CD4-positive, alpha-beta T cell (primary cell): ENCODE data around the gene UNC13A. TPM values are rescaled to one million over a fixed set of nuclear protein-coding genes. Genes with fewer than 3 reads are reported as not detected.

Experiments used
- ATAC-seq: fragments of 200-7000 bp; cut with Tn5 transposase; one replicate; pipeline ENCODE4 v1.10.0; 2022; ENCODE audit warnings: mild to moderate bottlenecking; ENCODE audit not compliant: poor library complexity
- CTCF ChIA-PET: fragments of 350-600 bp; sonication (Branson Sonifier 250); formaldehyde crosslinking; loops from one replicate; lab custom pipeline; 2021; ENCODE audit warnings: antibody characterized with exemption, inconsistent platforms; lab: Charles Lee
- POLR2A ChIA-PET: fragments of 350-600 bp; sonication (Branson Sonifier 250); formaldehyde crosslinking; loops from one replicate; lab custom pipeline; 2021; ENCODE audit warnings: antibody characterized with exemption, inconsistent platforms; lab: Charles Lee
- DNase-seq, 14 experiments: peaks; one replicate each; pipeline ENCODE4 v3.0.0-alpha.2; 2013 to 2020; ENCODE audit warnings: mixed read lengths in 2 of 14
- H3K27ac ChIP-seq, 2 donors: one replicate each; pipeline versions ENCODE4 v1.5.1 to v1.7.0; 2013; ENCODE audit warnings: low read length in 2 of 2, low read depth in 1 of 2, mild to moderate bottlenecking in 1 of 2
- H3K27me3 ChIP-seq, 2 experiments: 1 replicate in 1 of 2; 2 replicates in 1 of 2; pipeline versions ENCODE4 v1.6.1 to v1.7.0; 2013; ENCODE audit warnings: low read length in 2 of 2, control low read depth in 1 of 2, mild to moderate bottlenecking in 1 of 2, moderate library complexity in 1 of 2; ENCODE audit not compliant: insufficient read depth in 2 of 2, control insufficient read depth in 1 of 2
- H3K36me3 ChIP-seq: one replicate; pipeline ENCODE4 v1.6.1; 2013; ENCODE audit warnings: low read length, control low read depth; ENCODE audit not compliant: insufficient read depth
- H3K4me1 ChIP-seq: one replicate; pipeline ENCODE4 v1.6.1; 2013; ENCODE audit warnings: low read length, control low read depth; ENCODE audit not compliant: insufficient read depth
- H3K4me3 ChIP-seq: one replicate; pipeline ENCODE4 v1.5.1; 2013; ENCODE audit warnings: mild to moderate bottlenecking, low read length, moderate library complexity
- H3K9me3 ChIP-seq, 2 experiments: 1 replicate in 1 of 2; 2 replicates in 1 of 2; pipeline versions ENCODE4 v1.6.1 to v1.7.0; 2013; ENCODE audit warnings: low read length in 2 of 2, mild to moderate bottlenecking in 2 of 2, control low read depth in 1 of 2, moderate library complexity in 1 of 2; ENCODE audit not compliant: control insufficient read depth in 1 of 2, insufficient read depth in 1 of 2
- H3K27ac Mint-ChIP-seq: one replicate; pipeline ENCODE4 v1.8.0; 2020; ENCODE audit warnings: mixed read lengths
- H3K27me3 Mint-ChIP-seq: one replicate; pipeline ENCODE4 v1.8.0; 2021; ENCODE audit warnings: mixed read lengths
- H3K36me3 Mint-ChIP-seq: one replicate; pipeline ENCODE4 v1.8.0; 2021; ENCODE audit warnings: low read depth, mixed read lengths
- H3K4me1 Mint-ChIP-seq: one replicate; pipeline ENCODE4 v1.8.0; 2021; ENCODE audit warnings: low read depth, mixed read lengths
- H3K4me3 Mint-ChIP-seq: one replicate; pipeline ENCODE4 v1.8.0; 2020; ENCODE audit warnings: mild to moderate bottlenecking, mixed read lengths
- H3K9me3 Mint-ChIP-seq: one replicate; pipeline ENCODE4 v1.8.0; 2020; ENCODE audit warnings: mixed read lengths
- intact Hi-C, 2 experiments: fragments of 100-400 bp; cut with DNase I in 1 of 2; cut with micrococcal nuclease in 1 of 2; formaldehyde crosslinking; loops; one replicate each; pipeline versions ENCODE4 v1.15.1 to v1.9.0; 2023 to 2025; cut with DNase I, micrococcal nuclease
- total RNA-seq, 174 experiments: library from RNA in 2 of 174; stranded (reverse) in 2 of 174; gene quantifications; one replicate each; pipeline ENCODE4 v1.2.3 and lab custom pipeline; 2021 to 2026
- TF ChIP-seq, protein P1 (sequence below): fragments of 200-600 bp; IDR thresholded peaks from one replicate; pipeline ENCODE4 v1.8.0; 2022; ENCODE audit warnings: antibody characterized with exemption, mild to moderate bottlenecking

The UNC13A gene
- total RNA-seq, 2 experiments from 2014 or later: 0.11 to 0.14 TPM

DNA sequence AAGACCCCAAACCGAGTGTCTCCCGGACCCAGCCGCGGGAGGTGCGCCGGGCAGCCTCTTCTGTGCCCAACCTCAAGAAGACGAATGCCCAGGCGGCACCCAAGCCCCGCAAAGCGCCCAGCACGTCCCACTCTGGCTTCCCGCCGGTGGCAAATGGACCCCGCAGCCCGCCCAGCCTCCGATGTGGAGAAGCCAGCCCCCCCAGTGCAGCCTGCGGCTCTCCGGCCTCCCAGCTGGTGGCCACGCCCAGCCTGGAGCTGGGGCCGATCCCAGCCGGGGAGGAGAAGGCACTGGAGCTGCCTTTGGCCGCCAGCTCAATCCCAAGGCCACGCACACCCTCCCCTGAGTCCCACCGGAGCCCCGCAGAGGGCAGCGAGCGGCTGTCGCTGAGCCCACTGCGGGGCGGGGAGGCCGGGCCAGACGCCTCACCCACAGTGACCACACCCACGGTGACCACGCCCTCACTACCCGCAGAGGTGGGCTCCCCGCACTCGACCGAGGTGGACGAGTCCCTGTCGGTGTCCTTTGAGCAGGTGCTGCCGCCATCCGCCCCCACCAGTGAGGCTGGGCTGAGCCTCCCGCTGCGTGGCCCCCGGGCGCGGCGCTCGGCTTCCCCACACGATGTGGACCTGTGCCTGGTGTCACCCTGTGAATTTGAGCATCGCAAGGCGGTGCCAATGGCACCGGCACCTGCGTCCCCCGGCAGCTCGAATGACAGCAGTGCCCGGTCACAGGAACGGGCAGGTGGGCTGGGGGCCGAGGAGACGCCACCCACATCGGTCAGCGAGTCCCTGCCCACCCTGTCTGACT lies 39.0 kb upstream of the UNC13A start:
- ATAC-seq (no peak), DNase-seq (no peak)
- Mint-ChIP-seq H3K36me3 (peaks cover 61% of the 10 kb centered on the region), H3K4me3 (no peak overlapping the region), H3K27ac (no peak overlapping the region), H3K9me3 (no peaks in the 10 kb centered on the region), H3K4me1 (peaks cover 21% of the 10 kb centered on the region), H3K27me3 (no peaks in the 10 kb centered on the region)
- no peaks in the 10 kb centered on the region for H3K9me3 ChIP-seq
- intact Hi-C loops: no loop called here
- no peak overlapping the region for H3K27ac ChIP-seq
- peaks cover 8% of the 10 kb centered on the region for H3K4me1 ChIP-seq
- CTCF ChIA-PET: interaction anchor here (1.5 kb wide), 1 partner anchor 9 kb away, joined by 4 read pairs; no protein-coding TSS in a partner anchor
- POLR2A ChIA-PET: no interaction called here
- no peaks in the 10 kb centered on the region for H3K27me3 ChIP-seq
- peaks cover 70% of the 10 kb centered on the region for H3K36me3 ChIP-seq
- H3K4me3 ChIP-seq: no peak overlapping the region
- TF ChIP-seq, protein P1, sequence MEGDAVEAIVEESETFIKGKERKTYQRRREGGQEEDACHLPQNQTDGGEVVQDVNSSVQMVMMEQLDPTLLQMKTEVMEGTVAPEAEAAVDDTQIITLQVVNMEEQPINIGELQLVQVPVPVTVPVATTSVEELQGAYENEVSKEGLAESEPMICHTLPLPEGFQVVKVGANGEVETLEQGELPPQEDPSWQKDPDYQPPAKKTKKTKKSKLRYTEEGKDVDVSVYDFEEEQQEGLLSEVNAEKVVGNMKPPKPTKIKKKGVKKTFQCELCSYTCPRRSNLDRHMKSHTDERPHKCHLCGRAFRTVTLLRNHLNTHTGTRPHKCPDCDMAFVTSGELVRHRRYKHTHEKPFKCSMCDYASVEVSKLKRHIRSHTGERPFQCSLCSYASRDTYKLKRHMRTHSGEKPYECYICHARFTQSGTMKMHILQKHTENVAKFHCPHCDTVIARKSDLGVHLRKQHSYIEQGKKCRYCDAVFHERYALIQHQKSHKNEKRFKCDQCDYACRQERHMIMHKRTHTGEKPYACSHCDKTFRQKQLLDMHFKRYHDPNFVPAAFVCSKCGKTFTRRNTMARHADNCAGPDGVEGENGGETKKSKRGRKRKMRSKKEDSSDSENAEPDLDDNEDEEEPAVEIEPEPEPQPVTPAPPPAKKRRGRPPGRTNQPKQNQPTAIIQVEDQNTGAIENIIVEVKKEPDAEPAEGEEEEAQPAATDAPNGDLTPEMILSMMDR: no peak

DNA sequence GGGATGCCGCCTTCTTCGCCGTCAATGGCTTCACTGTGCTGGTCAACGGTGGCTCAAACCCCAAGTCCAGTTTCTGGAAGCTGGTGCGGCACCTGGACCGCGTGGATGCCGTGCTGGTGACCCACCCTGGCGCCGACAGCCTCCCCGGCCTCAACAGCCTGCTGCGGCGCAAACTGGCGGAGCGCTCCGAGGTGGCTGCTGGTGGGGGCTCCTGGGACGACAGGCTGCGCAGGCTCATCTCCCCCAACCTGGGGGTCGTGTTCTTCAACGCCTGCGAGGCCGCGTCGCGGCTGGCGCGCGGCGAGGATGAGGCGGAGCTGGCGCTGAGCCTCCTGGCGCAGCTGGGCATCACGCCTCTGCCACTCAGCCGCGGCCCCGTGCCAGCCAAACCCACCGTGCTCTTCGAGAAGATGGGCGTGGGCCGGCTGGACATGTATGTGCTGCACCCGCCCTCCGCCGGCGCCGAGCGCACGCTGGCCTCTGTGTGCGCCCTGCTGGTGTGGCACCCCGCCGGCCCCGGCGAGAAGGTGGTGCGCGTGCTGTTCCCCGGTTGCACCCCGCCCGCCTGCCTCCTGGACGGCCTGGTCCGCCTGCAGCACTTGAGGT lies 38.1 kb upstream of the UNC13A start:
- intact Hi-C loops: no loop called here
- no peak overlapping the region for H3K27ac Mint-ChIP-seq
- TF ChIP-seq, protein P1: no peak

DNA sequence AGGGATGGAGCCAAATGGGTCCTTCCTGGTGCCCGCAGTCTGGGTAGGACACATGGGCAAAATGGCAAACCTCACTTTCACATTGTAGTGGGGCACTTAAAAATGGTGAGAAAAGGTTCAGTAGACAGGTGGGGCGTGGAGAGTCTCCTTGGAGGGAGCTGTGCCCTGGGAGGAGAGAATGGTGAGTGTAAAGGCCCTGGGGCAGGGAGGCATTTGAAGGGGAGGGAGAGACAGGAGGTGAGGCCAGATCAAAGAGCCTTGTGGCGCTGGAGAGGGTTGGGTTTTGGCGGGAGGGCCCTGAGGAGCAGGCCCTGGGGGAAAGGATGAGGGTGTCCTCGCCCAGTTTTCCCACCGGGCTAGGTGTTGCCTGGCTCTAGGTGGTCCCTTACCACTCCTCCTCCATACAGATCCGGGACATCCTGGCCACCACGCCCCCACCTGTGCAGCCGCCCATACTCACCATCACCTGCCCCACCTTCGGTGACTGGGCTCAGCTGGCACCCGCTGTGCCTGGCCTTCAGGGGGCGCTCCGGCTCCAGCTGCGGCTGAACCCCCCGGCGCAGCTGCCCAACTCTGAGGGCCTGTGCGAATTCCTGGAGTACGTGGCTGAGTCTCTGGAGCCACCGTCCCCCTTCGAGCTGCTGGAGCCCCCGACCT lies 37.4 kb upstream of the UNC13A start:
- H3K36me3 Mint-ChIP-seq: peaks cover 57% of the 10 kb centered on the region
- Histone ChIP-seq H3K36me3 (peaks cover 65% of the 10 kb centered on the region), H3K9me3 (no peaks in the 10 kb centered on the region), H3K27ac (no peak overlapping the region), H3K27me3 (no peaks in the 10 kb centered on the region), H3K4me1 (peaks cover 24% of the 10 kb centered on the region), H3K4me3 (no peak overlapping the region)
- ATAC-seq: peak; percentile 32
- H3K27me3 Mint-ChIP-seq: no peaks in the 10 kb centered on the region
- peak in 4 of 14 experiments; percentile 12 to 45 (median 32) for DNase-seq
- H3K27ac Mint-ChIP-seq: no peak overlapping the region
- TF ChIP-seq, protein P1: peak; percentile 23
- POLR2A ChIA-PET: interaction anchor here (1.0 kb wide), 1 partner anchor 121 kb away, joined by 3 read pairs; no protein-coding TSS in a partner anchor
- H3K4me1 Mint-ChIP-seq: peaks cover 23% of the 10 kb centered on the region
- intact Hi-C loops: no loop called here
- H3K4me3 Mint-ChIP-seq: no peak overlapping the region
- H3K9me3 Mint-ChIP-seq: no peaks in the 10 kb centered on the region
- CTCF ChIA-PET: interaction anchor here (1.2 to 2.0 kb wide), 6 partner anchors 11 to 134 kb away, joined by 4 to 5 read pairs (median 5); partner anchors contain the start of genes FCHO1 and RPL18A

More for the DNA sequence above, 38.1 kb upstream of the UNC13A start:
- Histone ChIP-seq H3K4me3 (no peak overlapping the region), H3K9me3 (no peaks in the 10 kb centered on the region), H3K27ac (no peak overlapping the region), H3K36me3 (peaks cover 70% of the 10 kb centered on the region), H3K4me1 (peaks cover 17% of the 10 kb centered on the region), H3K27me3 (no peaks in the 10 kb centered on the region)
- Mint-ChIP-seq H3K9me3 (no peaks in the 10 kb centered on the region), H3K27me3 (no peaks in the 10 kb centered on the region), H3K4me3 (no peak overlapping the region), H3K4me1 (peaks cover 20% of the 10 kb centered on the region), H3K36me3 (peaks cover 61% of the 10 kb centered on the region)
- ChIA-PET CTCF (interaction anchor here (1.2 to 2.0 kb wide), 6 partner anchors 10 to 133 kb away, joined by 4 to 5 read pairs (median 5); partner anchors contain the start of genes FCHO1 and RPL18A), POLR2A (no interaction called here)
- DNase-seq (peak in 1 of 14 experiments; percentile 23), ATAC-seq (no peak)
